Ovary (tissue), 3 donors: Measurements from ENCODE around the gene MAGT1.
"Not testable (repeated sequence)": the region's sequence is repeated elsewhere in the genome, so short reads cannot be mapped to it uniquely, and the experiment has no call there.

Experiments
- CTCF ChIP-seq, 3 donors: fragments of 450-650 bp in 2 of 3; fragments of 200-600 bp in 1 of 3; IDR thresholded peaks; one replicate each; pipeline versions ENCODE4 v1.5.1 to v1.8.0; 2016 to 2022; ENCODE audit warnings: antibody characterized with exemption in 3 of 3, mild to moderate bottlenecking in 1 of 3
- POLR2A ChIP-seq: fragments of 450-650 bp; IDR thresholded peaks from one replicate; pipeline ENCODE4 v1.6.1; 2017; ENCODE audit warnings: antibody characterized with exemption, mild to moderate bottlenecking, moderate library complexity
- donor health status: DM: no; HTN: no; CAD: no.

GRCh38 chrX:77831544-77831943, 63.7 kb downstream of the MAGT1 start:
- not testable (repeated sequence) for TF ChIP-seq POLR2A; CTCF (IDR thresholded peaks at IDR 0.05)
